Upper lobe of left lung (tissue), 6 donors: ENCODE data around the gene STEAP1B. TPM values are rescaled to one million over a fixed set of nuclear protein-coding genes. Genes with fewer than 3 reads are reported as not detected.
"Not testable (repeated sequence)": the region's sequence is repeated elsewhere in the genome, so short reads cannot be mapped to it uniquely, and the experiment has no call there.

ENCODE experiments used
- ATAC-seq, 2 donors: fragments of 200-7000 bp; cut with Tn5 transposase; one replicate each; pipeline ENCODE4 v1.9.1; 2022; ENCODE audit warnings: mild to moderate bottlenecking in 2 of 2, moderate library complexity in 2 of 2; ENCODE audit not compliant: low FRiP score in 2 of 2
- DNase-seq, 2 donors: peaks; one replicate each; pipeline ENCODE4 v3.0.0-alpha.2; 2019 to 2020
- H3K27ac ChIP-seq, 4 donors: fragments of 200-600 bp; sonication (generic); one replicate each; pipeline ENCODE4 v1.5.1; 2016 to 2019
- H3K27me3 ChIP-seq, 4 donors: fragments of 200-600 bp; sonication (generic); one replicate each; pipeline ENCODE4 v1.5.1; 2017 to 2019
- H3K36me3 ChIP-seq, 4 donors: fragments of 200-600 bp; sonication (generic); one replicate each; pipeline ENCODE4 v1.5.1; 2016 to 2019
- H3K4me1 ChIP-seq, 4 donors: fragments of 200-600 bp; sonication (generic); one replicate each; pipeline ENCODE4 v1.5.1; 2018 to 2019
- H3K4me3 ChIP-seq, 4 donors: fragments of 200-600 bp; sonication (generic); one replicate each; pipeline ENCODE4 v1.5.1; 2017 to 2019; ENCODE audit warnings: mild to moderate bottlenecking in 2 of 4, moderate library complexity in 1 of 4
- H3K9me3 ChIP-seq, 4 donors: fragments of 200-600 bp; sonication (generic); one replicate each; pipeline ENCODE4 v1.5.1; 2018 to 2019
- CTCF ChIP-seq, 6 experiments: fragments of 450-650 bp in 4 of 6; fragments of 200-600 bp in 2 of 6; sonication (generic) in 2 of 6; IDR thresholded peaks; one replicate each; pipeline ENCODE4 v1.5.1; 2016 to 2019; ENCODE audit warnings: antibody characterized with exemption in 6 of 6
- EP300 ChIP-seq, 4 donors: sonication (generic); formaldehyde crosslinking; IDR thresholded peaks; one replicate each; pipeline ENCODE4 v1.5.1; 2017; ENCODE audit warnings: antibody characterized with exemption in 4 of 4, control low read depth in 2 of 4
- POLR2A ChIP-seq, 4 donors: fragments of 450-650 bp; IDR thresholded peaks; one replicate each; pipeline ENCODE4 v1.5.1; 2016 to 2017; ENCODE audit warnings: antibody characterized with exemption in 4 of 4, mild to moderate bottlenecking in 2 of 4
- POLR2AphosphoS5 ChIP-seq, 2 donors: sonication (generic); formaldehyde crosslinking; IDR thresholded peaks; one replicate each; pipeline ENCODE4 v1.5.1; 2017; ENCODE audit warnings: antibody characterized with exemption in 2 of 2
- WGBS, 2 donors: methylation state at CpG; one replicate each; pipeline ENCODE4 v1.1.5; 2017 to 2018; 5-methylcytosine and 5-hydroxymethylcytosine counted together
- total RNA-seq, 6 donors: library from RNA; depleted of rRNA in 4 of 6; stranded (reverse); fragments of >200 nt in 4 of 6; gene quantifications; one replicate each; pipeline versions ENCODE4 v1.1.0 to v1.2.1, GENCODE V29; 2016 to 2021
- donor health status: DM: no; HTN: no; CAD: no; lungs with moderate emphysema.
- donor health status: DM: no; HTN: yes; CAD: no; lungs with severe emphysema.

The STEAP1B gene
- total RNA-seq, 6 donors from 2014 or later: 0.30 to 2.1 (median 0.92) TPM; not detected in 3

GRCh38 chr7:22442187-22442881 is 57.7 kb downstream of the STEAP1B start:
- ATAC-seq (peak; percentile 25 to 80), DNase-seq (peak in 1 of 2 donors; percentile 52)
- Histone ChIP-seq H3K36me3 (no peaks in the 10 kb centered on the region), H3K4me3 (no peak overlapping the region), H3K4me1 (peaks cover 32 to 44% (median 40%) of the 10 kb centered on the region in 4 donors), H3K27me3 (no peaks in the 10 kb centered on the region), H3K27ac (peak overlapping the region; percentile 6 to 84 (median 15)), H3K9me3 (no peaks in the 10 kb centered on the region)
- peak; percentile 12 to 30 for TF ChIP-seq POLR2AphosphoS5 (IDR thresholded peaks at IDR 0.05)
- TF ChIP-seq EP300 (IDR thresholded peaks at IDR 0.05): peak in 1 of 4 donors; percentile 36
- TF ChIP-seq CTCF (IDR thresholded peaks at IDR 0.05): no peak
- 51 to 52% methylated on average over 8 of the region's 8 CpGs for WGBS, 2 donors

- 85 to 94% methylated on average over 3 of the region's 3 CpGs for WGBS, 2 donors
- no peak overlapping the region for H3K27ac ChIP-seq
- DNase-seq: no peak
- TF ChIP-seq EP300 (IDR thresholded peaks at IDR 0.05) (no peak), POLR2A (IDR thresholded peaks at IDR 0.05) (no peak), POLR2AphosphoS5 (IDR thresholded peaks at IDR 0.05) (no peak), CTCF (IDR thresholded peaks at IDR 0.05) (no peak)
- H3K36me3 ChIP-seq: no peaks in the 10 kb centered on the region
- no peak for ATAC-seq
- H3K4me3 ChIP-seq: no peak overlapping the region
- no peaks in the 10 kb centered on the region for H3K27me3 ChIP-seq
- peaks cover 30 to 41% (median 38%) of the 10 kb centered on the region in 4 donors for H3K4me1 ChIP-seq
- no peaks in the 10 kb centered on the region for H3K9me3 ChIP-seq
Observed at GRCh38 chr7:22441157-22441556, 58.8 kb downstream of the STEAP1B start.

GRCh38 chr7:22438994-22439393 is 61.0 kb downstream of the STEAP1B start:
- Histone ChIP-seq H3K36me3 (no peaks in the 10 kb centered on the region), H3K9me3 (no peaks in the 10 kb centered on the region), H3K27me3 (no peaks in the 10 kb centered on the region), H3K4me1 (peaks cover 8 to 21% (median 20%) of the 10 kb centered on the region in 4 donors), H3K27ac (no peak overlapping the region), H3K4me3 (no peak overlapping the region)
- ATAC-seq: no peak
- DNase-seq: no peak
- TF ChIP-seq CTCF (IDR thresholded peaks at IDR 0.05) (no peak), POLR2AphosphoS5 (IDR thresholded peaks at IDR 0.05) (no peak), EP300 (IDR thresholded peaks at IDR 0.05) (no peak), POLR2A (IDR thresholded peaks at IDR 0.05) (no peak)
- 81 to 87% methylated on average over 3 of the region's 3 CpGs for WGBS, 2 donors

- not testable (repeated sequence) for H3K4me3 ChIP-seq
- 93 to 96% methylated on average over 4 of the region's 4 CpGs for WGBS, 2 donors
Observed at GRCh38 chr7:22436552-22436951, 63.4 kb downstream of the STEAP1B start.

GRCh38 chr7:22435720-22436119 is 64.3 kb downstream of the STEAP1B start:
- no peak overlapping the region for H3K27ac ChIP-seq
- H3K4me3 ChIP-seq: no peak overlapping the region
- peaks cover 0 to 2% (median 0%) of the 10 kb centered on the region in 4 donors for H3K4me1 ChIP-seq
- no peaks in the 10 kb centered on the region for H3K27me3 ChIP-seq
- DNase-seq (peak in 1 of 2 donors; percentile 27), ATAC-seq (no peak)
- no peaks in the 10 kb centered on the region for H3K36me3 ChIP-seq
- no peaks in the 10 kb centered on the region for H3K9me3 ChIP-seq
- 94% methylated on average over 8 of the region's 8 CpGs for WGBS, 2 donors
- no peak for TF ChIP-seq POLR2AphosphoS5 (IDR thresholded peaks at IDR 0.05)
- no peak for TF ChIP-seq CTCF (IDR thresholded peaks at IDR 0.05)
- no peak for TF ChIP-seq POLR2A (IDR thresholded peaks at IDR 0.05)
- no peak for TF ChIP-seq EP300 (IDR thresholded peaks at IDR 0.05)

More at GRCh38 chr7:22436552-22436951, 63.4 kb downstream of the STEAP1B start:
- H3K27ac ChIP-seq, ATAC-seq, H3K27me3 ChIP-seq, DNase-seq, H3K36me3 ChIP-seq, H3K9me3 ChIP-seq, H3K4me1 ChIP-seq: not testable (repeated sequence)
